GM21786 (cell line): ENCODE measurements around the gene IL11.

Experiments used
- ATAC-seq: cut with Tn5 transposase; IDR thresholded peaks from one replicate; pipeline ENCODE4 v1.9.1; 2021; ENCODE audit not compliant: unreplicated experiment

The IL11 gene

DNA sequence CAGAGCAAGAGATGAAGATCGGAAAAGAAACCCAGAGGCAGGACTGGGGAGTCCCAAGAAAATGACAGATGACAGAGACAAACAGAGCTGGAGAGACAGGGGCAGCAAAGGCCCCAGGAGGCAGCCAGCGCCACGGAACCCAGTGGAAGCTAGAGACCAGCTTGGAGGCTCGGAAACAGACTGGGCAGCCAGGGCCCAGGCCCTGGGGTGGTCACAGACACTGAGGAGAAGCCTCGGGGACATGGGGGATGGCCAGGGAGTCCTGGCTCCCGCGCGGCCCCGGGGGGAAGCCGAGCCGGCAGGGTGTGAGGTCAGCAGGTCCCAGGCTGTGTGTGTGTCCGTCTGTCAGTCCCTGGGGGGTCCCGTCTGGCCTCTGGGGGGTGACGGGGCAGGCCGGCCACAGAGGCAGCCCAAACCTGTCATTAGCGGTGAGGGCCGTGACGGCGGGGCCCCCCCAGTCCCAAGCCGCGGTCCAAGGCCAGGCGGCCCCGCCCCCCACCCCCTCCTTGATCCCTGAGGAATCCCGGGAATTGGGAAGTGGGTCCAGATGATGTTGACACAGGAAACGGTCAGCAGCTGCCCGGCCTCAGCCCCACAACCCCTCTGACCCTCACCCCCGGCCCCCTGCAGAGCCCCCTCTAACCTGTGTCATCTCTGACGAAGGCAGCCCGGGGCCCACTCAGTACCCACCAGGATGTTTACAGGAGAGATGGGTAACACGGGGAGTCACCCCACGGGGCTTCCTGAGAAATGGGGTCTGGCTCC, 3.9 kb upstream of the IL11 start:
- no peak for ATAC-seq

DNA sequence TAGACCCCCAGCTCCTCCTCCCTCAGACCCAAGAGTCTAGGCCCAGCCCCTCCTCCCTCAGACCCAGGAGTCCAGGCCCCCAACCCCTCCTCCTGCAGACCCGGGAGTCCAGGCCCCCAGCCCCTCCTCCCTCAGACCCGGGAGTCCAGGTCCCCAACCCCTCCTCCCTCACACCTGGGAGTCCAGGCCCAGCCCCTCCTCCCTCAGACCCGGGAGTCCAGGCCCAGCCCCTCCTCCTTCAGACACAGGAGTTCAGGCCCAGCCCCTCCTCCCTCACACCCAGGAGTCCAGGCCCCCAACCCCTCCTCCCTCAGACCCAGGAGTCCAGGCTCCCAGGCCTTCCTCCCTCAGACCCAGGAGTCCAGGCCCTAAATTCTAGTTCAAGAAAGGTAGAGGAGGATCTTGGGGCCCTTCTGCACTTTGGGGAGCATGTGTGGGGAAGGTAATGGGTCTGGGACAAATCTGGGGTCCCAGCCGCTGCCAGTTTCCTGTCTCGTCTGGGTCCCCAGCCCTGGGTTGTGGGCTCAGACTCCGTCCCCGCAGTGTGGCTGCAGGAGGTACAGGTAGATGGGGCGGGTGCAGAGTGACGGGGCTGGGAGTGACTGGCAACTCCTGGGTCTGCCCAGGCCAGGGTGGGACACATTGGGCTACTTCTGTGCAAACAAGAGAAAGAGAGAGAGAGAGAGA, 3.2 kb upstream of the IL11 start:
- no peak for ATAC-seq

DNA sequence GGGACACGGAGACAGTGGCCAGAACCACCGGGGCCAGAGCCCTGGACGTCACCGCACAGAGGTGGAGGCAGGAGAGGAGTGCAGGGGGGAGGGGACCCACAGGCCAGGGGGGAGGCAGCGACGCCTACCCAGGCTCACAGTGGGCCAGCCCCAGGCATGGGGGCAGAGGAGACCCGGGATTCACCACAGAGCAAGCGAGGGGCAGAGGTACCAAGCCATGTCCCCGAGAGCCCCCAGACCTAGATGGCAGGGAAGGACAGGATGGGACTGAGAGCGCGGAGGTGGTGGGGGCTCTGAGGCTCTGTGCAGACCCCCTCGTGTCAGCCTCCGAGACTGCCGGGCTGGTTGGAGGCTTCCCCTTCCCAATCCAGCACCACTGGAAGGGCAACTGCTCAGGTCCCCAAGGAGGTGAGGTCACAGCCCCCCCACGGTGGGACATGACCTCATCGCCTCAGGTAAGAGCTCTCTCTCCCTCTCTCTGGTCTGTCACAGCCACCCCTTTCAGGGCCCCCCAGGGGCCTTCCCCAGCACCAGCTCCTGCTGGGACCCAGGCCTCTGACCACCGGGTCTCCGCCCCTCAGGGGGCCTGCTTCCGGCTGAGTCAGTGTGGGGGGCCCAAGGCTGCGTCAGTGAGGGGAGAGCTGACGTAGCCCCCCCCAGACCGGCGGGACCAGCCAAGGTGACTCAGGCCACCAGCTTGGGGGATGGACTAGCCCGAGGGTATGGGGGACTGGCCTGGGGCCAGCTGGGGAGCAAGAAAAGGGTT, 2.2 kb upstream of the IL11 start:
- no peak for ATAC-seq

DNA sequence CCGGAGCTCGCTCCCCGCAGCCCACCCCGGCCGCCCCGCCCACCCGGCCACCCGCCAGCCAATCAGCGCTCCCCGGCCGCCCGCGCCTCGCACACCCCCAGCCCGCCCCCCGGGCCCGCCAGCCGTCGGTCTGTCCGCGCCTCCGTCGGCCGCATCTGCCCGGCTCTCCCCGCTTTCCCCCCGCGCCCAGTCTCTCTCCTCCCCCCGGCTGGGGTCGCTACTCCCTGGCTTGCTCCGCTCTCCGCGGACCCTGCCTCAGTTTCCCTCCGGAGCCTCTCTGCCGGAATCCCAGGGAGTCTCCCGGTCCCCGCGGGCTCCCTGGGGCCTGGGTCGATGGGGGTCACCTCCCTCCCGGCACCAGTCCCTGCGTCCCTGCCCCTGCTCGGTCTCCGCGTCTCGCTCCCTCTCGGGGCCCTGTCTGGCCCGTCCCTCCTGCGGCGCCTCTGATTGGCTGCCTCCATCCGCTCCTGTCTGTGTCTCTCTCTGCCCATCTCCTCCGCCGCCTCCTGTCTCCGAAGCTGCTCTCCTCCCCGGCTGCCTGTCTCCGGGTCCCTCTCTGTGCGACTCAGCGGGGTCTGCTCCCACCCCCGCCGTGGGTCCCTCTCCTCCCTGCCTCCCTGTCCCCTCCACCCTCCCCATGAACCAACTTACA, 484 bp downstream of the IL11 start:
- ATAC-seq, result no peak

DNA sequence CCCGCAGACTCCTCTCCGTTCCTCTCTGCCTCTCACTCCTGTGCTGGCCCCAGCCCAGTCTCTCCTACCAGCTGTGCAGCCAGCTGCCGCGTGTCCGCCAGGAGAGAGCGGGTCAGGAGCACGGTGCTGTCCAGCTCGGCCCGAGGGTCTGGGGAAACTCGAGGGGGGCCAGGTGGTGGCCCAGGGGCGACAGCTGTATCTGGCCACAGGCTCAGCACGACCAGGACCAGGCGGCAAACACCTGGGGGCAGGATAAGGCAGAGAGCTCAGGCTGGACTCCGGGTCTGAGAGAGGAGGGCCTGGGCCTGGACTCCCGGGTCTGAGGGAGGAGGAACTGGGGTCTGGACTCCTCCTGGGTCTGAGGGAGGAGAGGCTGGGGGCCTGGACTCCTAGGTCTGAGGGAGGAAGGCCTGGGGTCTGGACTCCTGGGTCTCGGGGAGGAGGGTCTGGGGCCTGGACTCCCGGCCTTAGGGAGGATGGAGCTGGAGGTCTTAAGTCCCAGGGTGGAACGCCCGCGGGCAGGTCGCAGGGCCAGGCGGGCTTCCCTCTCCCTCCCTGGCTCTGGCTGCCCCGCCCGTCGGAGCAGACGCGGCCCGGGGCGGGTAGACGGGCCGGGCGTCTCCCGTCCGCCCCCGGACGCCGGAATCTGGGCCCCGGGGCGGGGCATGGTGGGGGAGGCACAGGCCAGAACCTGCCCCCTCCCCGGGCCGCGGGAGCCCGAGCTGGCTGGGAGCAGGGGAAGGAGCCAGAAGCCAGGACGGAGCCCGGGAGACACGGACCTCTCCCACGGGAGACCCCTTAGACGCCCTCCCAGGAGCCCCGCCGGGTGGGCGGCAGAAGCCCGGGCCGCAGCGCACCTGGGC, 1.3 kb downstream of the IL11 start:
- ATAC-seq, result no peak

DNA sequence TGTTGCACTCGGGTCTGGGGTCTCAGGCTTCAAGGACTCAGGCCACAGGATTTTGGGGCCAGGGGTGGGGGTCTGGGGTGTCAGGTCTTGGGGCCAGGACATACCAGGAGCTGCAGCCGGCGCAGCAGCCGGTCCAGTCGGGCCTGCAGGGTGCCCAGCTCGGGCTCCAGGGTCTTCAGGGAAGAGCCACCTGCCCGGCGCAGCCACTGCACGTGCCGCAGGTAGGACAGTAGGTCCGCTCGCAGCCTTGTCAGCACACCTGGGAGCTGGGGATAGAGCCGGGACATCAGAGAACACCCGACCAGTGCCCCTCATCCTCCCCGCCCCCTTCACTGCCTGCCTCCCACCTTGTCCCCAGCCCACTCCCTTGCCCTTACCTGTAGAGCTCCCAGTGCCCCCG, 2.2 kb downstream of the IL11 start:
- no peak for ATAC-seq

DNA sequence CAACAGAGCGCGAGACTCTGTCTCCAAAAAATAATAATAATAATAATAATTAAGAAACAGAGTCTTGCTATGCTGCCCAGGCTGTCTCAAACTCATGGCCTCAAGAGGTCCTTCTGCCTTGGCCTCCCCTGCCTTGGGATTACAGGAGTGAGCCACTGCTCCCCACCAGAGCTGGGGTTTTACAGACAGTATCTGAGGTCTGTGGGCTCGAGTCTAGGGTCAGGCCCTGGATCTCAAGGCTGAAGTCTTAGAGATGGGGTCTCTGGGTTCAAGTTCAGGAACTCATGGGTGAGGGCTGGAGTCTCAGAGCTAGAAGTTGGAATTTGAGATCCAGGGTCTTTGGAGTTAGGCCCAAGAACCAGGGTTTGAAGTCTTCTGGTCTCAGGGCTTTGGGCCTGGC, 3.5 kb downstream of the IL11 start:
- ATAC-seq, result no peak

DNA sequence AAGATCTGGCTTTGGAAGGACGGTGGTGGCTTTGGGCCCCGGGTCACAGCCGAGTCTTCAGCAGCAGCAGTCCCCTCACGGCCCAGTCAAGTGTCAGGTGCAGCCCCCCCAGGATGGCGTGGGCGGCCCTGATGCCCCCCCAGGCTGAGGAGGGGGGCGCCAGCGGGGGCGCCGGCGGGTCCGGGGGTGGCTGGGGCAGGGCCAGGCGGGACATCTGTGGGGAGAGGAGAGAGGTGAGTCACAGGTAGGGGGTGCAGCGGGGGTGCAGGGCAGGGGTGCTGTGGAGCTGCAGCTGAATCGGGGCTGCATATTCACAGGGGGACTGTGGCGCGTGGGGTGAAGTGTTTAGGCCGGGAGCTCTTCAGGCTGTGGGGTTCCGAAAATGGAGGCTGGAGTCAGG, 4.3 kb downstream of the IL11 start:
- ATAC-seq, result no peak

DNA sequence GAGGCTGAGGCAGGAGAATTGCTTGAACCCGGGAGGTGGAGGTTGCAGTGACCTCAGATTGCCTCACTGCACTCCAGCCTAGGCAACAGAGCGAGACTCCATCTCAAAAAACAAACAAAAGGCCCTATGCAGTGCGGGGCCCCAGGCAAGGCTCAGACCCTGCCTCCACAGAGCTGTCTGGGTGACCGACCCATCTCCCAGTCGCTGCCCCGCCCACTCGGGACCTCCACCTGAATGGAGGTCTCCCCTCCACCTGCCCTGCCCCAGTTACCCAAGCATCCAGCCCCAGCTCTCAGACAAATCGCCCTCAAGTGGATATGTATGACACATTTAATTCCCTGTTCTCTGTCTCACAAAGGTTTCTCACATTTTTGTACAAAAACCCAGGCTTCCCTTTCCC, 5.0 kb downstream of the IL11 start:
- ATAC-seq, result no peak

DNA sequence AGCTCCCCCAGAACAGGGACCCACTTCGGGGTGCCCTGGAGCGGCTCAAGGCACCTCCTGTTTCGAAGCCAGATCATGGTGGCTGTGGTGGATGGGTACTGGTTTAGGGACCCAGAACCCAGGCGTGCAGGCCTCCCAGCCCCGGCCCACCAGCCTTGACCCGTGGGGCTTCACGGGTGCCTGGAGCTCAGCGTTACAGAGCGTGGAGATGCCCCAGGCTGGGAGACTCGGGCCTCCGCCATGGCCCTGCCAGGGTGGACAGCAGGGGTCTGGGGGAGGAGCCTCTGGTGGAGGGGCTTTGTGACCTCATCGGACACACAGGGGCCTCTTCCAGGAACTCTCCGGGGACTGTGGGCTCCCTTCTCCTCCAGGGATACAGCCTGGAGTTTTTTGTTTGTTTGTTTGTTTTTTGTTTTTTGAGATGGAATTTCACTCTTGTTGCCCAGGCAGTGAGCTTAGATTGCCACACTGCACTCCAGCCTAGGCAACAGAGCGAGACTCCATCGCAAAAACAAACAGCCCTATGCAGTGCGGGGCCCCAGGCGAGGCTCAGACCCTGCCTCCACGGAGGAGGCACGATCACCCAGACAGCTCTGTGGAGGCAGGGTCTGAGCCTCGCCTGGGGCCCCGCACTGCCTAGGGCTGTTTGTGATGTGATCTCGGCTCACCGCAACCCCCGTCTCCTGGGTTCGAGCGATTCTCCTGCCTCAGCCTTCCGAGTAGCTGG, 7.1 kb downstream of the IL11 start, which contains the start of gene GARIN5B:
GARIN5B (minus strand) TSS at position 271 of the 727 bp plus-strand sequence; CDS start at position 77, 194 bp downstream.
- no peak for ATAC-seq

DNA sequence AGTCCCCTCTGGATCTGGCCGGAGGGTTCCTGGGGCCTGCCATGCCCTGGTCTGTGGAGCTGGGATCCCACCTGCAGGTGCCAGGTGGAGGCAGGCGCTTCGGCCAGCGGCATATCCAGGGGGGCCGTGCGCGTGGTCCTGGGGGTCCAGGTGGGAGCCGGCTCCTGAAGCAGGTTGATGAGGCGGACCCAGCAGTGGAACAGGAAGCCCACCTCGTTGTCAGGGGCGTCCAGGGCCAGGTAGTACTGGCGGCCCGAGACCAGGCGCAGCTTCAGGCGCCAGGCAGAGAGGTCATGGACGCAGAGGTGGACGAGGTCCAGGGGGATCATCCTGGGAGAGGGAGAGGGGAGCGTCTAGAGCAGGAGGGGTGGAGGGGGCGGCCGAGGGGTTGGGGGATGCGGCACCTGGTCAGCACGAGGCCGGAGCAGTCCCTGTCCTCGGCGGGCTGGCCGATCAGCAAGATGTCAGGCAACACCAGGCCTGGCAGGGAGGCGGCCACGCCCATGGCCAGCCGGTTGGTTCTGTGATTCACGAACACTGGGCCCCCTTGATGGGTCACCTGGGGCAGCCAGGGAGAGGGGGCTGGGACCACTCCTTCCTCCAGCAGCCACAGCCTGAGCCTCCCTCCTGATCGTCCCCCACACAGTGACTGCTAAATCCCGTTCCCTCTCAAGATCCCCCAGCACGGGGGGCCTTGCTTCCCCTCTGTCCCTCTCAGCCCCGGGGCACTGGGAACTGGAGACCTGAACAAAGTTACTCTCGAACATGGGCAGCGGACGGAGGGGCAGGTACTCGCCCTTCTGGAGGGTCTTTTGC, 7.9 kb downstream of the IL11 start:
- ATAC-seq, result no peak

DNA sequence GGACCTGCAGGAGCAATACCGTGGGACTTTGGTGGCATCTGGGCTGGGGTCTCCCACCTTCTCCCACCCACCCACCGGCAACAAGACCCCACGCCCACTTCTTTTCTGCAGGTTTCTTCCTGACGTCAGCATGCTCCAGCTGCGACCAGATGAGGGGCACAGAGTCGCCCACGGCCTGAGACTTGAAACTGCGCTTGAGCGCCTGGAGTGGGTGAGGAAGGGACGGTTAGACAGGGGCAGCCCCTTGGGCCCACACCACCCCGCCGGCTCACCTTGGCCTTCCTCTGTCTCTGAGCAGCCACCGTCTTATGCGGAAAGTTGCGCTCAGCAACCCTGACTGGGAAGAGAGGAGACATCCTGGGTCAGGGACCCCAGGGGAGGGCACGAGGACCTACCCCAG, 9.4 kb downstream of the IL11 start:
- no peak for ATAC-seq

DNA sequence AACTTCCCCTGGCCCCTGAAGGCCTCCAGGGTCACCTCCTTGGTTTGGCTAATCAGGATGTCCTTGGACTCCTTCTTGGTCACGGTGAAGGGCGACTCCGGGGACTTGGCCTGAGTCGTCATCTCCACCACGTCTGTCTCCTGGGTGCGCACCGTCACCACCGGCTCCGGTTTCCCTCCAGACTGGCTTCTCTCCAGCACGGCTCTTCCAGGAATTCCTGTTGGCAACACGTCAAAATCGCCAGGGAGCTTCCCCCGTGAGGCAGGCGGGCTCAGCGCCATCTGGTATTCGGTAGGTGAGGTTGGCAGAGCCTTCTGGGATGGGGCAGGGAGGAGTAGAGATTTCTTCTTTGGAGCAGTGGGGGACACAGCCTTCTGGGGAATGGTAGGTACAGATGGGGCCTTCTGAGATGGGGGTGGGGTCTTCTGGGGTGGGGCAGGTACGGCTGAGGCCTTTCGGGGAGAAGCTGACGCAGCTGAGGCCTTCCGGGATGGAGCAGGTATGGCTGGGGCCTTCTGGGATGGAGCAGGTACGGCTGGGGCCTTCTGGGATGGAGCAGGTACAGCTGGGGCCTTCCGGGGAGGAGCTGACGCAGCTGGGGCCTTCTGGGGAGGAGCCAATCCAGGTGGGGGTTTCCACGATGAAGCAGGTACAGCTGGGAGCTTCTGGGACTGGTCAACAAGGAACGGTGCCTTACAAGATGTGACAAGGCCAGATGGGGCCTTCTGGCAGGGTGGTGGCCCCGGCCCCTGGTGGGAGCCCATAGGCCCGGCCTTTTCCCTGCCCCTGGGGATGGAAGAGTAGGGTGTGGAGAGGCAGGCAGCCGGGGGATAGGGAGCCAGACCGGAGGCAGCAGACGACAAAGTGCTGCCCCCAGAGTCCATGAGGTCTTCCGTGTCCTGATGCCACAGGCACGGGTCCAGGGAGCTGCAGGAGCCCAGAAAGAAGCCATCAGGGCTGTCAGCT, 11.0 kb downstream of the IL11 start:
- no peak for ATAC-seq

DNA sequence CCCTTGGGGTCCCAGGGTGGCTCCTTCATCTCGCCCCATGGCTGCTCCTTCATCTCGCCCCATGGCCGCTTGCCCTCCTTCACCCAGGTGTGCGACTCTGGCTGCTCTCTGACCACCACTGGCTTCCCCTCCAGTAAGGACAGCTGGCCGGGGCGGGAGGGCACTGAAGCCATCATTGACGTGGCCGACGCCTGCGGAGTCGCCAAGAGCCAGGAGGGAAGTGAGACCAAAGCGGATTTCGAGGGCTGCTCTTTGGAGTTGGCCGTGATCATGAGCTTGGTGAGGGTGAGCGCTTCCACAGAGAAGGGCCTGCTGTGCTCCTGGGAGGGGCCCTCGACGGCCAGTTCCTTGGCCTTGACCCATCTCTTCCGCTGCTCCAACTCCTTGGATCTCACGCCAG, 11.8 kb downstream of the IL11 start:
- ATAC-seq, result no peak

DNA sequence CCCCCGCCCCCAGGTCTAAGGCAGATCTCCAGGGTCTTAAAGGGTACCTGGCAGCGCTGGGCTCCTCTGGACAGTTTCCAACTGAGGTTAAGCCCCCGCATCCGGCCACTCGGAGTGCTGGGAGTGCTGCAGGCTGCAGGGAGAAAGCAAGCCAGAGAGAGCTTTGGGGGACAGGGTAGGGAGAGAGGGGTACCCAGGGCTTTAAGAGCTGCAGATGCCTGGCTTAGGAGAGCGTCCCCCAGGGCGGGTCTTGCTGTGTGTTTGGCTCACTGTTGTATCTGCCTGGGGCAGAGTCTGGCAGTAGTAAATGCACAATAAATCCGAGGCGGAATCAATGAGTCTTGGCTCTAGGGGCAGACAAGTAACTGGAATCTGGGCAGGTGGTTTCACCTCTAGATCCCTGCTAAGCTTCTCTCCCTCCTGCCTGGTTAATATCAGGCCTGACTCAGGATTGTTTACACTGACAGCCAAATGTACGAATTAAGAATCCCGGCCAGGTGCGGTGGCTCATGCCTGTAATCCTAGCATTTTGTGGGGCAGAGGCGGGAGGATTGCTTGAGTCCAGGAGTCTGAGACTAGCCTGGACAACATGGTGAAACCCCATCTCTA, 14.9 kb downstream of the IL11 start:
- ATAC-seq, result no peak

DNA sequence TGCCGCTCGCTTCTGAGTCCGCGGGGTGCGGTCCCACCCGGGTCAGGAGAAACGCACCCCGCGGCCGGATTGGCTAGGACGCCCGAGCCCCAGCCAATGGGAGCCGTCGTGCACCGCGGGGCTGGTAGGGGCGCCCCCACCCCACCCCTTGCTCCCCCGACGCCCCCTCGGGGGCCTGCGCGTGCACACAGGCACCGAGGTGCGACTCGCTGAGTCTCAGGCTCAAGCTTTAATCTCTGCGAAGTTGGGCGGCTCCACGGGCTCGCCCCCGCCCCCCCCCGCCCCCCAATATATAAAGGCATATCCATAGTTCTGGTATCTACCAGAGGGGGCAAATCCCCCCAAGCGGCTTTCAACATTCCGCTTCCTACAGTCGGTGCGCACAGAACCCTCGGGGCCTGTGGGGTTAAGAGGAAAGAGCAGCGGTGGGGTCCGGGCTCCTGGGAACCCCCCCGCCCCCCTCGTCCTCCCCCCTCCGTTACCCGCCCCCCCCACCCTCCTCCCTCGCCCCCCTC, 15.5 kb downstream of the IL11 start, which contains the start of gene COX6B2:
COX6B2 (minus strand) TSS at position 22 of the 515 bp plus-strand sequence. CDS start 198 bp downstream, outside the sequence.
- no peak for ATAC-seq
